ENCODE results near the gene MFSD12. TPM values are rescaled to one million over a fixed set of nuclear protein-coding genes. Genes with fewer than 3 reads are reported as not detected.

The MFSD12 gene
- total RNA-seq, 4 donors from 2014 or later: 76.5 to 146 (median 104) TPM

DNA sequence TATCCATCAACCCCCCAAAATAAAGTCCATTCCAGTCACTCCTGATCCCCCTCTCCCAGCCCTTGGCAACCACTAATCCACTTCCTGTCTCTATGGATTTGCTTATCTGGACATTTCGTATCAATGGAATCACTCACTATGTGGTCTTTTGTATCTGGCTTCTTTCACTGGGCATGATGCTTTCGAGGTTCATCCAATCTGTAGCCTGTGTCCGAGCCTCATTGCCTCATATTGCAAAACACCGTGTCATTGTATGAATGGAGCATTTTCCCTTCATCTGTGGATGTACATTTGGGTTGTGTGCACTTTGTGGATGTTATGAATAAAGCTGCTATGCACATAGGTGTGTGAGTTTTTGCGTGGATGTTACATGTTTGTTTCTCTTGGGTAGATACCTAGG, 52.7 kb downstream of the MFSD12 start:
- Histone ChIP-seq H3K36me3 (peaks cover 0 to 12% (median 0%) of the 10 kb centered on the region in 3 donors), H3K9me3 (no peaks in the 10 kb centered on the region), H3K27ac (no peak overlapping the region), H3K4me1 (peaks cover 0 to 29% (median 12%) of the 10 kb centered on the region in 4 donors), H3K4me3 (no peak overlapping the region), H3K27me3 (no peaks in the 10 kb centered on the region)
- no peak for TF ChIP-seq POLR2A (IDR thresholded peaks at IDR 0.05)
- TF ChIP-seq, protein P1, sequence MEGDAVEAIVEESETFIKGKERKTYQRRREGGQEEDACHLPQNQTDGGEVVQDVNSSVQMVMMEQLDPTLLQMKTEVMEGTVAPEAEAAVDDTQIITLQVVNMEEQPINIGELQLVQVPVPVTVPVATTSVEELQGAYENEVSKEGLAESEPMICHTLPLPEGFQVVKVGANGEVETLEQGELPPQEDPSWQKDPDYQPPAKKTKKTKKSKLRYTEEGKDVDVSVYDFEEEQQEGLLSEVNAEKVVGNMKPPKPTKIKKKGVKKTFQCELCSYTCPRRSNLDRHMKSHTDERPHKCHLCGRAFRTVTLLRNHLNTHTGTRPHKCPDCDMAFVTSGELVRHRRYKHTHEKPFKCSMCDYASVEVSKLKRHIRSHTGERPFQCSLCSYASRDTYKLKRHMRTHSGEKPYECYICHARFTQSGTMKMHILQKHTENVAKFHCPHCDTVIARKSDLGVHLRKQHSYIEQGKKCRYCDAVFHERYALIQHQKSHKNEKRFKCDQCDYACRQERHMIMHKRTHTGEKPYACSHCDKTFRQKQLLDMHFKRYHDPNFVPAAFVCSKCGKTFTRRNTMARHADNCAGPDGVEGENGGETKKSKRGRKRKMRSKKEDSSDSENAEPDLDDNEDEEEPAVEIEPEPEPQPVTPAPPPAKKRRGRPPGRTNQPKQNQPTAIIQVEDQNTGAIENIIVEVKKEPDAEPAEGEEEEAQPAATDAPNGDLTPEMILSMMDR (IDR thresholded peaks at IDR 0.05): no peak
- DNase-seq: no peak

DNA sequence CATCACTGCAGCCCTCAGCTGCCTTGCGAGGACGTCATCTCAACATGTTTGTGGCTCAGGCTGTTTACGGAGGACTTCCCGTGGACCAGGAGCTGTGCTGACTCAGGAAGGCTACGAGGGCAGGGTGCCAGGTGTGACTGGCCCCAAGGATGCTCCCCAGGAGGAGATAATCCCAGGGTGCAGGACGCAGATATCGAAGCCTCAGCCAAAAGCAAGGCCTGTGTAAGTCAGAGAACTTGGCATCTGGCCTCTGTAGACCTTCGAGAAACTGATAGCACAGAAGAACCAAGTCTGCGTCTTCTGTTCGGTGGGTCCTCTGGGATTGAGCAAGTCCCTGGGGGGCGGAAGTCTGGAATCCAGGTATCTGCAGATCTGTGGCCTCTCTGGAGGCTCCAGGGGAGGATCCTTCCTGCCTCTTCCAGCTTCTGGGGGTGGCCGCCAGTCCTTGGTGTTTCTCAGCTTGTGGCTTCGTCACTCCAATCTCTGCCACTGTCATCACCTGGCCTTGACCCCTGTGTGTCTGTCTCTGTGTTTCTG, 54.3 kb downstream of the MFSD12 start:
- H3K4me1 ChIP-seq: peaks cover 0 to 31% (median 13%) of the 10 kb centered on the region in 4 donors
- H3K27me3 ChIP-seq: no peaks in the 10 kb centered on the region
- no peaks in the 10 kb centered on the region for H3K36me3 ChIP-seq
- TF ChIP-seq, protein P1 (IDR thresholded peaks at IDR 0.05): no peak
- TF ChIP-seq POLR2A (IDR thresholded peaks at IDR 0.05): no peak
- no peak for DNase-seq
- no peaks in the 10 kb centered on the region for H3K9me3 ChIP-seq
- H3K27ac ChIP-seq: no peak overlapping the region
- no peak overlapping the region for H3K4me3 ChIP-seq

DNA sequence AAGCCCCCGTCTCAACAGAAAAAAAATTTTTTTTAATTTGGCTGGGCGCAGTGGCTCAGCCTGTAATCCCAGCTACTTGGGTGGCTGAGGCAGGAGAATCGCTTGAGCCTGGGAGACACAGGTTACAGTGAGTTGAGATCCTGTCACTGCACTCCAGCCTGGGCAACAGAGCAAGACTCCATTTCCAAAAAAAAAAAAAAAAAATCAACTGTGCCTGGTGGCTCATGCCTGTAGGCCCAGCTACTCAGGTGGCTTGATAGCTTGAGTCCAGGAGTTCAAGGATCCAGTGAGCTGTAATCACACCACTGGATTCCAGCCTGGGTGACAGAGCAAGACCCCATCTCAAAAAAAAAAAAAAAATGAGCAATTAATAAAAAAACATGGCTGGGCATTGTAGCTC, 55.6 kb downstream of the MFSD12 start:
- DNase-seq: no peak
- Histone ChIP-seq H3K4me3 (no peak overlapping the region), H3K9me3 (no peaks in the 10 kb centered on the region)

DNA sequence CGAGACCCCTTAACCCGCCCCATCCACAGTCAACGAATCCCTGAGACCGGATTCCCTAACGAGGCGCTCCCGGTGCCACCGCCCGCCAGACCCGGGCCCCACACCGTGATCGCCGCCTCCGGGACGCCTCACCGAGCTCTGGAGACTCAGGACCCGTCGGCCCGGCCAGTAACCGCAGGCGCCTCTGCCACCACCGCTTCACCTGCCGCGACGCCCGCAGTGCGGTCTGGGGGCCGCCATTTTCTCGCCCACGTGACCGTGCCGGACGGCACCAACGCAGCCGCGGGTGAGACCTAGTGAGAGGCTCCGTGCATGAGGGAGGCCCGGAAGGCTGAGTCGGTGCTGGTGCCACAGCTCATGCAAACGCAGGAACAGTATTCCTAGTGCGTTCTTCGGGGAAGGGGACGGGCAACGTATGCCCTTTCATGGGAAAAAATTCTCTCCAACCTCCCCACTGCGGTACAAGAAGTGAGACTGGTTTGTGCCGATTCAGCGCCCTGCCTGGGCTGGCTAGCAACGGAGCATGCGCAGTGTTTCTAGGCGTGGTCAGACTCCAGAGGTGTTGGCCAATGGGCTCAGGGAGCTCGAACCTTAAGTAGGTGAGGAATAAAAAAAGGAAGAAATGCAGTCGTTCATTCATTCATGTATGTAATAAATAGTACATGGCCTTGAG, 56.8 kb downstream of the MFSD12 start, which contains the start of gene DOHH:
DOHH (minus strand) TSS at position 246 of the 673 bp plus-strand sequence. CDS start 3,860 bp downstream, outside the sequence.
- peak; percentile 94 to 98 (median 96) for DNase-seq
- TF ChIP-seq, protein P1 (IDR thresholded peaks at IDR 0.05): peak in 1 of 6 experiments; percentile 11
- TF ChIP-seq POLR2A (IDR thresholded peaks at IDR 0.05): no peak
- peak within 1 kb of the TSS; percentile 84 to 91 (median 87) for H3K27ac ChIP-seq
- peak within 1 kb of the TSS; percentile 76 to 99 (median 92) for H3K4me3 ChIP-seq
- H3K27me3 ChIP-seq: no peaks in the 10 kb centered on the region
- H3K36me3 ChIP-seq: peaks cover 0 to 11% (median 0%) of the 10 kb centered on the region in 3 donors
- no peaks in the 10 kb centered on the region for H3K9me3 ChIP-seq
- H3K4me1 ChIP-seq: peaks cover 0 to 19% (median 6%) of the 10 kb centered on the region in 4 donors

More for the DNA sequence above, 55.6 kb downstream of the MFSD12 start:
- Histone ChIP-seq H3K4me1 (peaks cover 0 to 19% (median 6%) of the 10 kb centered on the region in 4 donors), H3K27me3 (no peaks in the 10 kb centered on the region), H3K36me3 (no peaks in the 10 kb centered on the region), H3K27ac (no peak overlapping the region)
- TF ChIP-seq POLR2A (IDR thresholded peaks at IDR 0.05): no peak
- TF ChIP-seq, protein P1 (IDR thresholded peaks at IDR 0.05): no peak

DNA sequence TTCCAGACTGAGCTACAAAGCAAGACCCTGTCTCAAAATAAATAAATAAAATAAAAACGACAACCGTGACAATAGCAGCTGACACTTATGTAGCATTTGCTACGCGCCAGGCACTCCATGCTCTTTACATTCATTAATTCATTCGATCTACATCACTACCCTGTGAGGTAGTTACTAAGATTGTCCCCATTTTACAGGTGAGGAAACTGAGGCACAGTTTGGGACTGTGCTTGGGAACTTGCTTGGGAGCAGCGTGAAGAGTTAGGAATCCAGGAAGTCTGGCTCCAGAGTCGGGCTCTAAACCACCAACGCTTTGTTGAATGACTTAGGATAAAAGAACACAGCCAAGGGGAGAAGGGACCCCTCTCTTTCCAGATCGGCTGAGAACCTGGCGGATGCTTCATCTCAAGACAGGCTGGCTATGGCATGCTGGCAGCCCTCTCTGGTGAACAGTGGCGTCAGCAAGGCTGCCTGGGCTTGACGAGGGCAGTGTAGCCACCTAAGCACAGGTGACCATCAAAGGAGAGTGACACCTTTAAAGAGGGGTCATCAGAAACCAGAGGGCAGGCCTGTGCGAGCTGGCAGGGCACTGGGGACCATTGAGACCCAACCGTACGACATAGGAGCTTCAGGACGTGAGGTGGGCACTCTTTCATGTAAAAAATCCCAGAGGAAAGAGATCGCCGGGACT, 57.5 kb downstream of the MFSD12 start:
- TF ChIP-seq POLR2A (IDR thresholded peaks at IDR 0.05): no peak
- TF ChIP-seq, protein P1 (IDR thresholded peaks at IDR 0.05): no peak
- Histone ChIP-seq H3K4me1 (peaks cover 0 to 13% (median 4%) of the 10 kb centered on the region in 4 donors), H3K27ac (peak overlapping the region; percentile 84 to 91 (median 87)), H3K27me3 (no peaks in the 10 kb centered on the region), H3K9me3 (no peaks in the 10 kb centered on the region), H3K36me3 (peaks cover 0 to 18% (median 0%) of the 10 kb centered on the region in 3 donors), H3K4me3 (peak overlapping the region; percentile 76 to 99 (median 92))
- no peak for DNase-seq
